Neuron (in vitro differentiated cells): ENCODE measurements around the gene STPG3.

ENCODE experiments used
- H2AFZ ChIP-seq: one replicate; pipeline ENCODE4 v1.6.1; 2013; ENCODE audit warnings: low read depth, mild to moderate bottlenecking, inconsistent platforms, low read length, moderate library complexity
- H3K27me3 ChIP-seq: one replicate; pipeline ENCODE4 v1.6.1; 2013; ENCODE audit warnings: low read length; ENCODE audit not compliant: insufficient read depth
- H3K36me3 ChIP-seq: one replicate; pipeline ENCODE4 v1.6.1; 2013; ENCODE audit warnings: low read length; ENCODE audit not compliant: insufficient read depth
- H3K4me1 ChIP-seq: one replicate; pipeline ENCODE4 v1.6.1; 2013; ENCODE audit warnings: low read length; ENCODE audit not compliant: insufficient read depth
- H3K4me3 ChIP-seq: 2 replicates; pipeline ENCODE4 v1.5.1; 2013; ENCODE audit warnings: mild to moderate bottlenecking, low read length, moderate library complexity
- H3K9me3 ChIP-seq: one replicate; pipeline ENCODE4 v1.6.1; 2013; ENCODE audit warnings: low read length

Gene STPG3

GRCh38 chr9:137266162-137266527, 15.1 kb downstream of the STPG3 start:
- no peak overlapping the region for H2AFZ ChIP-seq
- no peaks in the 10 kb centered on the region for H3K9me3 ChIP-seq
- no peak overlapping the region for H3K4me3 ChIP-seq
- no peaks in the 10 kb centered on the region for H3K4me1 ChIP-seq
- peaks cover 58% of the 10 kb centered on the region for H3K36me3 ChIP-seq
- no peaks in the 10 kb centered on the region for H3K27me3 ChIP-seq

- H3K4me1 ChIP-seq: no peaks in the 10 kb centered on the region
- H3K4me3 ChIP-seq: no peak overlapping the region
- no peak overlapping the region for H2AFZ ChIP-seq
- H3K27me3 ChIP-seq: no peaks in the 10 kb centered on the region
- no peaks in the 10 kb centered on the region for H3K9me3 ChIP-seq
- peaks cover 59% of the 10 kb centered on the region for H3K36me3 ChIP-seq
Observed at GRCh38 chr9:137266585-137267453, 15.7 kb downstream of the STPG3 start.

- Histone ChIP-seq H2AFZ (no peak overlapping the region), H3K36me3 (peaks cover 68% of the 10 kb centered on the region), H3K4me3 (no peak overlapping the region), H3K27me3 (no peaks in the 10 kb centered on the region), H3K4me1 (no peaks in the 10 kb centered on the region), H3K9me3 (no peaks in the 10 kb centered on the region)
Observed at GRCh38 chr9:137267933-137268355, 16.9 kb downstream of the STPG3 start.

- Histone ChIP-seq H3K9me3 (no peaks in the 10 kb centered on the region), H3K36me3 (peaks cover 69% of the 10 kb centered on the region), H2AFZ (no peak overlapping the region), H3K4me1 (no peaks in the 10 kb centered on the region), H3K4me3 (no peak overlapping the region), H3K27me3 (no peaks in the 10 kb centered on the region)
Observed at GRCh38 chr9:137268538-137269201, 17.6 kb downstream of the STPG3 start.

- Histone ChIP-seq H3K36me3 (peaks cover 70% of the 10 kb centered on the region), H2AFZ (no peak overlapping the region), H3K4me3 (no peak overlapping the region), H3K27me3 (no peaks in the 10 kb centered on the region), H3K9me3 (no peaks in the 10 kb centered on the region), H3K4me1 (no peaks in the 10 kb centered on the region)
Observed at GRCh38 chr9:137269231-137269772, 18.2 kb downstream of the STPG3 start.

- Histone ChIP-seq H3K4me1 (no peaks in the 10 kb centered on the region), H3K4me3 (no peak overlapping the region), H3K9me3 (no peaks in the 10 kb centered on the region), H2AFZ (no peak overlapping the region), H3K36me3 (peaks cover 62% of the 10 kb centered on the region), H3K27me3 (no peaks in the 10 kb centered on the region)
Observed at GRCh38 chr9:137270929-137271695, 20.0 kb downstream of the STPG3 start.

GRCh38 chr9:137271696-137272076, 20.6 kb downstream of the STPG3 start:
- Histone ChIP-seq H3K27me3 (no peaks in the 10 kb centered on the region), H3K4me1 (no peaks in the 10 kb centered on the region), H2AFZ (no peak overlapping the region), H3K9me3 (no peaks in the 10 kb centered on the region), H3K4me3 (no peak overlapping the region), H3K36me3 (peaks cover 56% of the 10 kb centered on the region)

GRCh38 chr9:137272241-137273094, 21.4 kb downstream of the STPG3 start:
- Histone ChIP-seq H3K9me3 (no peaks in the 10 kb centered on the region), H3K4me3 (no peak overlapping the region), H3K4me1 (no peaks in the 10 kb centered on the region), H3K36me3 (peaks cover 48% of the 10 kb centered on the region), H3K27me3 (no peaks in the 10 kb centered on the region), H2AFZ (no peak overlapping the region)

- H3K27me3 ChIP-seq: no peaks in the 10 kb centered on the region
- H2AFZ ChIP-seq: no peak overlapping the region
- peaks cover 42% of the 10 kb centered on the region for H3K36me3 ChIP-seq
- H3K9me3 ChIP-seq: no peaks in the 10 kb centered on the region
- H3K4me1 ChIP-seq: no peaks in the 10 kb centered on the region
- H3K4me3 ChIP-seq: no peak overlapping the region
Observed at GRCh38 chr9:137273095-137273490, 22.0 kb downstream of the STPG3 start.

GRCh38 chr9:137273611-137274320, 22.7 kb downstream of the STPG3 start:
- Histone ChIP-seq H3K27me3 (no peaks in the 10 kb centered on the region), H3K36me3 (peaks cover 38% of the 10 kb centered on the region), H3K4me3 (no peak overlapping the region), H3K9me3 (peaks cover under 1% of the 10 kb centered on the region), H3K4me1 (no peaks in the 10 kb centered on the region), H2AFZ (no peak overlapping the region)

GRCh38 chr9:137275203-137275587, 24.1 kb downstream of the STPG3 start:
- no peak overlapping the region for H3K4me3 ChIP-seq
- H3K9me3 ChIP-seq: peaks cover 11% of the 10 kb centered on the region
- H3K27me3 ChIP-seq: no peaks in the 10 kb centered on the region
- H2AFZ ChIP-seq: no peak overlapping the region
- H3K36me3 ChIP-seq: peaks cover 28% of the 10 kb centered on the region
- no peaks in the 10 kb centered on the region for H3K4me1 ChIP-seq
